Neural cell (in vitro differentiated cells): ENCODE data around the gene VN1R2.
"Not testable (repeated sequence)": the region's sequence is repeated elsewhere in the genome, so short reads cannot be mapped to it uniquely, and the experiment has no call there.

Experiments used
- EZH2 ChIP-seq: fragments of 200-600, 300-800 bp; shearing (Covaris generic), sonication (generic); IDR thresholded peaks from 2 replicates; pipeline ENCODE4 v1.6.1; 2014; ENCODE audit warnings: antibody characterized with exemption, low read length, borderline replicate concordance, mild to moderate bottlenecking; ENCODE audit not compliant: insufficient read depth, poor library complexity, severe bottlenecking
- MXI1 ChIP-seq: fragments of 450-650 bp; conservative IDR thresholded peaks from 2 replicates; pipeline ENCODE4 v1.6.1; 2014; ENCODE audit warnings: antibody characterized with exemption, mild to moderate bottlenecking; ENCODE audit not compliant: poor library complexity, severe bottlenecking
- SMC3 ChIP-seq: fragments of 450-650 bp; conservative IDR thresholded peaks from 2 replicates; pipeline ENCODE4 v1.6.1; 2014; ENCODE audit warnings: antibody characterized with exemption, mild to moderate bottlenecking, moderate library complexity; ENCODE audit not compliant: poor library complexity
- TF ChIP-seq, protein P1 (sequence below): fragments of 450-650 bp; IDR thresholded peaks from 2 replicates; pipeline ENCODE4 v1.5.1; 2014; ENCODE audit warnings: antibody characterized with exemption, mild to moderate bottlenecking, moderate library complexity; ENCODE audit not compliant: poor library complexity, severe bottlenecking
- TF ChIP-seq, protein P2 (sequence below): IDR thresholded peaks from 2 replicates; pipeline ENCODE4 v1.6.1; 2012; ENCODE audit warnings: borderline replicate concordance

DNA sequence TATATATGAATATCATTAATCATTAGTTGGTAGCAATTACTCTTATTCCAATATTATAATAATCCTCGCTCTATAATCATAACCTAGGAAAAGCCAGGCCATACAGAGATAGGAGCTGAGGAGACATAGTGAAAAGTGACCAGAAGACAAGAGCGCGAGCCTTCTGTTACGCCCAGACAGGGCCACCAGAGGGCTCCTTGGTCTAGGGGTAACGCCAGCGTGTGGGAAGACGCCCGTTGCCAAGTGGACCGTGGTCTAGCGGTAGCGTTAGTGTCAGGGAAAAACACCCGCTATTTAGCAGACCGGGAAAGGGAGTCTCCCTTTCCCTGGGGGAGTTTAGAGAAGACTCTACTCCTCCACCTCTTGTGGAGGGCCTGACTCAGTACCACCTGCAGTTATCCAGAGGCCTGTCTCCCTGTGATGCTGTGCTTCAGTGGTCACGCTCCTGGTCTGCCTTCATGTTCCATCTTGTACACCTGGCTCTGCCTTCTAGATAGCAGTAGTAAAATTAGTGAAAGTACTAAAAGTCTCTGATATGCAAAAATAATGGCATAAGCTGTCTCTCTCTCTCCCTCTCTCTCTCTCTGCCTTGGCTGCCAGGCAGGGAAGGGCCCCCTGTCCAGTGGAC, at the start of gene VN1R2:
- TF ChIP-seq, protein P1, sequence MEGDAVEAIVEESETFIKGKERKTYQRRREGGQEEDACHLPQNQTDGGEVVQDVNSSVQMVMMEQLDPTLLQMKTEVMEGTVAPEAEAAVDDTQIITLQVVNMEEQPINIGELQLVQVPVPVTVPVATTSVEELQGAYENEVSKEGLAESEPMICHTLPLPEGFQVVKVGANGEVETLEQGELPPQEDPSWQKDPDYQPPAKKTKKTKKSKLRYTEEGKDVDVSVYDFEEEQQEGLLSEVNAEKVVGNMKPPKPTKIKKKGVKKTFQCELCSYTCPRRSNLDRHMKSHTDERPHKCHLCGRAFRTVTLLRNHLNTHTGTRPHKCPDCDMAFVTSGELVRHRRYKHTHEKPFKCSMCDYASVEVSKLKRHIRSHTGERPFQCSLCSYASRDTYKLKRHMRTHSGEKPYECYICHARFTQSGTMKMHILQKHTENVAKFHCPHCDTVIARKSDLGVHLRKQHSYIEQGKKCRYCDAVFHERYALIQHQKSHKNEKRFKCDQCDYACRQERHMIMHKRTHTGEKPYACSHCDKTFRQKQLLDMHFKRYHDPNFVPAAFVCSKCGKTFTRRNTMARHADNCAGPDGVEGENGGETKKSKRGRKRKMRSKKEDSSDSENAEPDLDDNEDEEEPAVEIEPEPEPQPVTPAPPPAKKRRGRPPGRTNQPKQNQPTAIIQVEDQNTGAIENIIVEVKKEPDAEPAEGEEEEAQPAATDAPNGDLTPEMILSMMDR: not testable (repeated sequence)
- TF ChIP-seq, protein P2, sequence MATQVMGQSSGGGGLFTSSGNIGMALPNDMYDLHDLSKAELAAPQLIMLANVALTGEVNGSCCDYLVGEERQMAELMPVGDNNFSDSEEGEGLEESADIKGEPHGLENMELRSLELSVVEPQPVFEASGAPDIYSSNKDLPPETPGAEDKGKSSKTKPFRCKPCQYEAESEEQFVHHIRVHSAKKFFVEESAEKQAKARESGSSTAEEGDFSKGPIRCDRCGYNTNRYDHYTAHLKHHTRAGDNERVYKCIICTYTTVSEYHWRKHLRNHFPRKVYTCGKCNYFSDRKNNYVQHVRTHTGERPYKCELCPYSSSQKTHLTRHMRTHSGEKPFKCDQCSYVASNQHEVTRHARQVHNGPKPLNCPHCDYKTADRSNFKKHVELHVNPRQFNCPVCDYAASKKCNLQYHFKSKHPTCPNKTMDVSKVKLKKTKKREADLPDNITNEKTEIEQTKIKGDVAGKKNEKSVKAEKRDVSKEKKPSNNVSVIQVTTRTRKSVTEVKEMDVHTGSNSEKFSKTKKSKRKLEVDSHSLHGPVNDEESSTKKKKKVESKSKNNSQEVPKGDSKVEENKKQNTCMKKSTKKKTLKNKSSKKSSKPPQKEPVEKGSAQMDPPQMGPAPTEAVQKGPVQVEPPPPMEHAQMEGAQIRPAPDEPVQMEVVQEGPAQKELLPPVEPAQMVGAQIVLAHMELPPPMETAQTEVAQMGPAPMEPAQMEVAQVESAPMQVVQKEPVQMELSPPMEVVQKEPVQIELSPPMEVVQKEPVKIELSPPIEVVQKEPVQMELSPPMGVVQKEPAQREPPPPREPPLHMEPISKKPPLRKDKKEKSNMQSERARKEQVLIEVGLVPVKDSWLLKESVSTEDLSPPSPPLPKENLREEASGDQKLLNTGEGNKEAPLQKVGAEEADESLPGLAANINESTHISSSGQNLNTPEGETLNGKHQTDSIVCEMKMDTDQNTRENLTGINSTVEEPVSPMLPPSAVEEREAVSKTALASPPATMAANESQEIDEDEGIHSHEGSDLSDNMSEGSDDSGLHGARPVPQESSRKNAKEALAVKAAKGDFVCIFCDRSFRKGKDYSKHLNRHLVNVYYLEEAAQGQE: not testable (repeated sequence)
- not testable (repeated sequence) for TF ChIP-seq MXI1, EZH2, SMC3
